ENCODE measurements around the gene CNNM4. TPM values are rescaled to one million over a fixed set of nuclear protein-coding genes. Genes with fewer than 3 reads are reported as not detected.

The CNNM4 gene
- polyA plus RNA-seq, 6 donors from 2014 or later = 3.3 to 9.4 (median 6.3) TPM; not detected in 1

- H3K27me3 Mint-ChIP-seq = no peaks in the 10 kb centered on the region
- H3K4me1 Mint-ChIP-seq = peaks cover 4 to 7% (median 6%) of the 10 kb centered on the region in 3 donors
- H3K36me3 Mint-ChIP-seq = peaks cover 8 to 21% of the 10 kb centered on the region in 2 donors
- DNase-seq = no peak
- H3K4me3 Mint-ChIP-seq = no peak overlapping the region
- H3K27ac Mint-ChIP-seq = no peak overlapping the region
- ATAC-seq (ENCODE audit: low read depth in 2 of 2) = no peak
- no peaks in the 10 kb centered on the region for H3K9me3 Mint-ChIP-seq
Observed at GRCh38 chr2:96826546-96827278, 66.0 kb downstream of the CNNM4 start.

GRCh38 chr2:96828436-96828835 is 67.7 kb downstream of the CNNM4 start:
- DNase-seq (no peak), ATAC-seq (ENCODE audit: low read depth in 2 of 2) (no peak)
- peak overlapping the region in 1 of 6 donors; percentile 72 for H3K27ac Mint-ChIP-seq
- H3K4me3 Mint-ChIP-seq = no peak overlapping the region
- H3K9me3 Mint-ChIP-seq = no peaks in the 10 kb centered on the region
- peaks cover 12 to 21% of the 10 kb centered on the region in 2 donors for H3K36me3 Mint-ChIP-seq
- H3K4me1 Mint-ChIP-seq = peaks cover 10 to 11% (median 10%) of the 10 kb centered on the region in 3 donors
- no peaks in the 10 kb centered on the region for H3K27me3 Mint-ChIP-seq

GRCh38 chr2:96828874-96829273 is 68.2 kb downstream of the CNNM4 start:
- H3K4me1 Mint-ChIP-seq = peaks cover 10 to 13% (median 10%) of the 10 kb centered on the region in 3 donors
- H3K36me3 Mint-ChIP-seq = peaks cover 12 to 21% of the 10 kb centered on the region in 2 donors
- ATAC-seq (ENCODE audit: low read depth in 2 of 2) = no peak
- no peak overlapping the region for H3K4me3 Mint-ChIP-seq
- H3K9me3 Mint-ChIP-seq = no peaks in the 10 kb centered on the region
- H3K27ac Mint-ChIP-seq = no peak overlapping the region
- H3K27me3 Mint-ChIP-seq = no peaks in the 10 kb centered on the region
- DNase-seq = no peak

GRCh38 chr2:96830044-96830562 is 69.4 kb downstream of the CNNM4 start:
- Mint-ChIP-seq H3K4me3 (peak overlapping the region in 1 of 8 donors; percentile 34), H3K9me3 (no peaks in the 10 kb centered on the region), H3K27me3 (no peaks in the 10 kb centered on the region), H3K4me1 (peaks cover 10 to 11% (median 10%) of the 10 kb centered on the region in 3 donors), H3K27ac (peak overlapping the region in 2 of 6 donors; percentile 45 to 77), H3K36me3 (peaks cover 12 to 21% of the 10 kb centered on the region in 2 donors)
- ATAC-seq (ENCODE audit: low read depth in 2 of 2) (no peak), DNase-seq (no peak)

- H3K36me3 Mint-ChIP-seq = peaks cover 12 to 21% of the 10 kb centered on the region in 2 donors
- DNase-seq (no peak), ATAC-seq (ENCODE audit: low read depth in 2 of 2) (no peak)
- no peaks in the 10 kb centered on the region for H3K9me3 Mint-ChIP-seq
- no peak overlapping the region for H3K4me3 Mint-ChIP-seq
- peaks cover 10 to 14% (median 10%) of the 10 kb centered on the region in 3 donors for H3K4me1 Mint-ChIP-seq
- H3K27me3 Mint-ChIP-seq = no peaks in the 10 kb centered on the region
- H3K27ac Mint-ChIP-seq = peak overlapping the region in 2 of 6 donors; percentile 4 to 56
Observed at GRCh38 chr2:96831679-96832078, 71.0 kb downstream of the CNNM4 start.

- Mint-ChIP-seq H3K4me3 (no peak overlapping the region), H3K27ac (peak overlapping the region in 2 of 6 donors; percentile 4 to 69), H3K27me3 (no peaks in the 10 kb centered on the region), H3K36me3 (peaks cover 12 to 21% of the 10 kb centered on the region in 2 donors), H3K9me3 (no peaks in the 10 kb centered on the region), H3K4me1 (peaks cover 10 to 14% (median 10%) of the 10 kb centered on the region in 3 donors)
- DNase-seq (no peak), ATAC-seq (ENCODE audit: low read depth in 2 of 2) (no peak)
Observed at GRCh38 chr2:96832408-96832753, 71.7 kb downstream of the CNNM4 start.

GRCh38 chr2:96832754-96833507 is 72.2 kb downstream of the CNNM4 start:
- Mint-ChIP-seq H3K9me3 (no peaks in the 10 kb centered on the region), H3K4me3 (peak overlapping the region in 1 of 8 donors; percentile 29), H3K36me3 (peaks cover 12 to 21% of the 10 kb centered on the region in 2 donors), H3K4me1 (peaks cover 10 to 14% (median 10%) of the 10 kb centered on the region in 3 donors), H3K27ac (peak overlapping the region in 5 of 6 donors; percentile 11 to 91 (median 62)), H3K27me3 (no peaks in the 10 kb centered on the region)
- DNase-seq = no peak
- peak; percentile 58 to 71 for ATAC-seq (ENCODE audit: low read depth in 2 of 2)

GRCh38 chr2:96835830-96836229 is 75.1 kb downstream of the CNNM4 start:
- no peak overlapping the region for H3K27ac Mint-ChIP-seq
- H3K9me3 Mint-ChIP-seq = no peaks in the 10 kb centered on the region
- DNase-seq = no peak
- no peaks in the 10 kb centered on the region for H3K27me3 Mint-ChIP-seq
- H3K4me3 Mint-ChIP-seq = no peak overlapping the region
- peaks cover 11 to 29% (median 23%) of the 10 kb centered on the region in 3 donors for H3K4me1 Mint-ChIP-seq
- ATAC-seq (ENCODE audit: low read depth in 2 of 2) = no peak
- H3K36me3 Mint-ChIP-seq = peaks cover 0 to 5% of the 10 kb centered on the region in 2 donors

GRCh38 chr2:96837575-96837974 is 76.9 kb downstream of the CNNM4 start:
- Mint-ChIP-seq H3K9me3 (no peaks in the 10 kb centered on the region), H3K4me1 (peaks cover 11 to 33% (median 23%) of the 10 kb centered on the region in 3 donors), H3K27ac (peak overlapping the region in 1 of 6 donors; percentile 15), H3K36me3 (no peaks in the 10 kb centered on the region), H3K4me3 (peak overlapping the region in 1 of 8 donors; percentile 3), H3K27me3 (no peaks in the 10 kb centered on the region)
- no peak for DNase-seq
- no peak for ATAC-seq (ENCODE audit: low read depth in 2 of 2)

GRCh38 chr2:96838345-96839292 is 77.9 kb downstream of the CNNM4 start:
- H3K27me3 Mint-ChIP-seq = no peaks in the 10 kb centered on the region
- ATAC-seq (ENCODE audit: low read depth in 2 of 2) (no peak), DNase-seq (no peak)
- peak overlapping the region in 2 of 6 donors; percentile 69 to 87 for H3K27ac Mint-ChIP-seq
- peak overlapping the region; percentile 32 to 89 (median 76) for H3K4me3 Mint-ChIP-seq
- no peaks in the 10 kb centered on the region for H3K36me3 Mint-ChIP-seq
- H3K9me3 Mint-ChIP-seq = no peaks in the 10 kb centered on the region
- peaks cover 10 to 30% (median 20%) of the 10 kb centered on the region in 3 donors for H3K4me1 Mint-ChIP-seq

GRCh38 chr2:96839293-96839874 is 78.7 kb downstream of the CNNM4 start:
- no peaks in the 10 kb centered on the region for H3K27me3 Mint-ChIP-seq
- ATAC-seq (ENCODE audit: low read depth in 2 of 2) (peak; percentile 99), DNase-seq (peak; percentile 84)
- H3K36me3 Mint-ChIP-seq = no peaks in the 10 kb centered on the region
- H3K9me3 Mint-ChIP-seq = no peaks in the 10 kb centered on the region
- peak overlapping the region; percentile 32 to 89 (median 74) for H3K4me3 Mint-ChIP-seq
- peak overlapping the region in 4 of 6 donors; percentile 69 to 87 (median 70) for H3K27ac Mint-ChIP-seq
- peaks cover 10 to 36% (median 20%) of the 10 kb centered on the region in 3 donors for H3K4me1 Mint-ChIP-seq

Data from naive B cell (primary cell).